AG10803 (cell line): ENCODE measurements around the gene BMAL2.

Experiments used
- DNase-seq: peaks from one replicate; pipeline ENCODE4 v3.0.0; 2010; ENCODE audit warnings: low read depth
- H3K4me3 ChIP-seq: 2 replicates; pipeline ENCODE4 v1.5.1; 2011; ENCODE audit warnings: mild to moderate bottlenecking, low read length, control low read depth
- TF ChIP-seq, protein P1 (sequence below): conservative IDR thresholded peaks from 2 replicates; pipeline ENCODE4 v1.5.1; 2011; ENCODE audit warnings: mild to moderate bottlenecking, low read length, control low read depth, inconsistent platforms

The BMAL2 gene

DNA sequence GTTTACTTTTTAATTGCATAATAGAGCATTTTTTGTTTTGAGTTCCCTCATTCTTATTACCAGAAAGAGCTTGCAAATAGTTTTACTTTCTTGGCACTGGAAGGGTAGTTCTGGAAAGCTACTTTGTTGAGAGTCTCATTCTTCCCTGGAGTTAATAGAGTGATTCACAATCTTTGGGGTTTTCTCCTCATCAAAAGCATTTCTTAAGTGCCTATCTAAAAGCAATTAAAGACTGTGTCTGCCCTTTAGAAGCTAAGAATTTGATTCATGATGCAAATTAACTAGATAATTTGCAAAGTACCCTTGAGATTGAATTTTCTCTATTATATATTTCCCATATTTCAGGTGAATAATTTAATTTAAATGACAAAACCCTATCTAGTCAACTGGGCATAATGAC lies 8.1 kb upstream of the BMAL2 start:
- TF ChIP-seq, protein P1, sequence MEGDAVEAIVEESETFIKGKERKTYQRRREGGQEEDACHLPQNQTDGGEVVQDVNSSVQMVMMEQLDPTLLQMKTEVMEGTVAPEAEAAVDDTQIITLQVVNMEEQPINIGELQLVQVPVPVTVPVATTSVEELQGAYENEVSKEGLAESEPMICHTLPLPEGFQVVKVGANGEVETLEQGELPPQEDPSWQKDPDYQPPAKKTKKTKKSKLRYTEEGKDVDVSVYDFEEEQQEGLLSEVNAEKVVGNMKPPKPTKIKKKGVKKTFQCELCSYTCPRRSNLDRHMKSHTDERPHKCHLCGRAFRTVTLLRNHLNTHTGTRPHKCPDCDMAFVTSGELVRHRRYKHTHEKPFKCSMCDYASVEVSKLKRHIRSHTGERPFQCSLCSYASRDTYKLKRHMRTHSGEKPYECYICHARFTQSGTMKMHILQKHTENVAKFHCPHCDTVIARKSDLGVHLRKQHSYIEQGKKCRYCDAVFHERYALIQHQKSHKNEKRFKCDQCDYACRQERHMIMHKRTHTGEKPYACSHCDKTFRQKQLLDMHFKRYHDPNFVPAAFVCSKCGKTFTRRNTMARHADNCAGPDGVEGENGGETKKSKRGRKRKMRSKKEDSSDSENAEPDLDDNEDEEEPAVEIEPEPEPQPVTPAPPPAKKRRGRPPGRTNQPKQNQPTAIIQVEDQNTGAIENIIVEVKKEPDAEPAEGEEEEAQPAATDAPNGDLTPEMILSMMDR = no peak
- DNase-seq = peak; percentile 65
- H3K4me3 ChIP-seq = no peak overlapping the region

DNA sequence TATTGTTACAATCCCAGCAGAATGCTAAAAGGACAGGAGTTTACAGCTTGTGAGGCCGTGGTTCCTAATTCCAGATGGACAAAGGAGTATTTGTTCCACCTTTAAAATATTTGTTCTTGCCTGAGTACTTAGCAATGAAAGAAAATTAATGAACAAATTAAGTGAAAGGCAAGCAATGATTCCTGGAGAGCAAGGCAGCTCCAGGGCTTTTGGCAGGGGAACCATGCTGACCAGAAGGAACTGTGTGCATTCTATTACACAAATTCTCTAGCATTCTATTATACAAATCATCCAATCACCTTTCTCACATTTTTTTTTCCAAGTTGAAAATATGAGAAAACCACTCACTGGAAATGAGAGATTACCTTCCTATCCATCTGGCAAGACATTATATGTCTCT lies 1.8 kb upstream of the BMAL2 start:
- DNase-seq = no peak
- TF ChIP-seq, protein P1 = no peak
- peak overlapping the region; percentile 73; the same call in 1 of the 2 replicates for H3K4me3 ChIP-seq

DNA sequence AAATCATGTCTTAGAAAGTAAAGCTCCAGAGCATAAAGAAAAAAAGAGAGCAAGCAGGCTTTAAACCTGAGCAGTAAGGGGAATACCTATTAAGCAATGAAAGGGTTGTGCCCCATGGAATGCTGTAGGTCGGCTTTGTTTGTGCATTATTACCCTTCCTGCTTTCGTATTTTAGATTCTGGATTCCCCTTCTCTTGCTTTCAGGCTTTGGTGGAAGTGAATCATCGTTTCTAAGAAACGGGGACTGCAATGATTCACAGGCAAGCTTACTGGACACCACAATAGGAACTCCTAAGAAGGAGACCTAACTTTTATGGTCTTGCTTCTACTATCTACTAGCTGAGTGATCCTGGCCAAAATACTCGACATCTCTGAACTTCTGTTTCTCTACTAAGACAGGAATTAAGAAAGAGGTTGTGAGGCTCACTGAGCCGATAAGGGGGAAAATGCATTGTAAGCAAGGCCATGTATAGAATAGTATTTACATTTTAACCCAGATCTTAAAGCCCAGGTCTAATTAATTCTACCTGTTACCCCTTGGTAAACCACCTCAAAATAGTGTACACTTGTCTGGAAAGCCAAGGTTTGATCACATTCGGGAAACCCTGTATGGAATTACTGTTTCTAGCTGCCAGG lies 1.2 kb upstream of the BMAL2 start:
- peak; percentile 89 for DNase-seq
- TF ChIP-seq, protein P1 = no peak
- H3K4me3 ChIP-seq = peak overlapping the region; percentile 73

DNA sequence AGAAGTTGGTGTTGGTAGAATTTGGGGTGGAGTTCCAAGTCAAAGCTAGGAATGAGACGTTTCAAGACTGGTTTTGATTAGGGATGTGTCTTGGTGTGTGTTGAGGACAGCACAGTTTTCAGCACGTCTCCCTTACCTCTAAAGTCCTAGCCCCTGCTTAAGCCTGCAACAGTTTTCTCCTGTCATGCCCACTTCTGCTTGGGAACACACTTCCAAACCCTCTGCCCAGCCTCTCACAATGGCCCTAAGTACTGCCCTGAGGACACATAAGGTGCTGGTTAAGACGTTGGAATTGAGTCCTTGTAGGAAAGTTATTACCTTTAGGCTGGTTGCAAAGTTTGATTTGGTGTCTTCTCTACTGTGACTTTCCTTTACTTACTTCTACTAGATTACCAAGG lies 710 bp upstream of the BMAL2 start:
- peak overlapping the region; percentile 73 for H3K4me3 ChIP-seq
- no peak for DNase-seq
- TF ChIP-seq, protein P1 = no peak

DNA sequence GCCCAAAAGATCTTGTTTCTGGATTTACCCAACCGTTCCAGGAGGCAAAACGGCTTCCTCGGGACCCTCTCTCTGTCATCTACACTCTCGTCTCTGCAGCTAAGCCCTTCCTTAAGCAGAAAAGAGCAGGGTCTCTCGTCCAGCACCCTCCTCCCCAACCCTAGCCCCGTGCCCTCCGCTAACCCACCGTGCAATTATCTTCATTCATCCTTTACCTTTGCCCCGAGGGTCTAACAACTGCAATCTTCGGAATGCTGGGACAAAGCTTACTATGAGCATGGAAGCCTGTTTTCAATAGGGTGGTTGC lies 276 bp upstream of the BMAL2 start:
- TF ChIP-seq, protein P1 = no peak
- peak overlapping the region; percentile 73 for H3K4me3 ChIP-seq
- no peak for DNase-seq

DNA sequence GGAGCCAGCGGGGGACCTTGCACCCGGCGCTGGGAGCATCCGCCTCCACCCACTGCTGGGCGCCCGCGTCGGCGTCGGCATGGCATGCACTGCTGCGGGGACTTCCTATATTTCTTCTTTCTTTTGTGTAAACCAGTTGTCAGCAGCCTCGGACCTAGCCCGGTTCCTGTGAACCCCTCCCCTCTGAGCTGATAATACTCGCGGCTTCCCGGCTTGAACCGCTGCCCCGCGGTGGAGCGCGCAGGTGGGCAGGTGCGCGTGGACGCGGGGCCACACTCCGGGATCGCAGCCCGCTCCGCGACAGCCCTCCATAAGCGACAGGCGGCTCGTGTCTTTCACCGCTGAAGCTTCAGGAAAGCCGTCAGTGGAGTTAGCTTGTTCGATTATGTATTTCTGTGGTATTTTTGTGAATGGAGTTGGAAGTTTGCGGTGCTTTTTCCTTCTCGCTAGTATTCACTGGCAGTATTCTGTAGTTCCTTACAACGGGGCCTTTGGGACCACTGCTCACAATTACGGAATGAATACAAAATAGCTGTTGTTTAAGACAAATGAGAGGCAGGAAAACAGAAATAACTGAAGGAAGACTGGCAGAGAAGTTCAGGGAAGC lies 870 bp downstream of the BMAL2 start:
- TF ChIP-seq, protein P1 = no peak
- H3K4me3 ChIP-seq = peak overlapping the region; percentile 73
- no peak for DNase-seq

DNA sequence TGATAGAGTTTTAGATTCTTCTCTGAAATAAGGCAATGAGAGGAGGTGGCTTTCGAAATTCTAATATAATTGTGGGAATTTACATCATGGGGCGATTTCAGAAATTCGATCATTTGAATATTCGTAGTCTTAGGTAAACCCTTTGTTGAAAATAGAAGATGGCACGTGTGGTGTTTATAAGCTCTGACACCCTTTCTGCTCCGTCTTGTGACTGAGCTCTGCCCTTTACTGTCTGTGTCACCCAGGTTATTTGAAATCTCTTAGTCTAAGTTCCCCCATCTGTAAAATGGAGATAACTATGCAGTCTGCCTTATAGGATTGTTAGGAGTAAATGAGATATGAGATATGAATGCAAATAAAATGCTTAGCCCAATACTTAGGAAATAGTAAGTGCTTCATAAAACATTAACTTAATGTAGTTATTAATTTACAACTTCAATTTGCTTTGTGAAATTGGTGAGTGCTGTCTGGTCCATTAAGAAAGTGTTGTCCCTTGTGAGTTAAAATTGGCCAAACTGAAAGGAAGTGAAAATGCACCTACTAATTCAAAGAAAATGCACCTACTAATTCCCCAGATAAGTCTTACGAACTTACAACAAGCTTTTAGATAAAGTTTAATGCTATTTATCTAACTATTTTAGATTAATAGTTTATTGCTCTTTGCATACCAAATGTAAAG lies 1.5 kb downstream of the BMAL2 start:
- TF ChIP-seq, protein P1 = no peak
- H3K4me3 ChIP-seq = peak overlapping the region; percentile 73
- DNase-seq = no peak
